WTC11 (cell line): ENCODE measurements around the gene CLK2. TPM values are rescaled to one million over a fixed set of nuclear protein-coding genes. Genes with fewer than 3 reads are reported as not detected.
"Not testable (repeated sequence)": the region's sequence is repeated elsewhere in the genome, so short reads cannot be mapped to it uniquely, and the experiment has no call there.

ENCODE experiments used
- ATAC-seq: fragments of 200-7000 bp; cut with Tn5 transposase; 2 replicates; pipeline ENCODE4 v1.10.0; 2021; ENCODE audit warnings: mild to moderate bottlenecking, moderate library complexity
- CTCF ChIA-PET: fragments of 300-600 bp; sonication (Branson Sonifier 250); formaldehyde crosslinking; loops from one replicate; lab custom pipeline; 2021; ENCODE audit warnings: antibody characterized with exemption; lab: Charles Lee
- POLR2A ChIA-PET: fragments of 350-600 bp; sonication (Branson Sonifier 250); formaldehyde crosslinking; loops from one replicate; lab custom pipeline; 2021; ENCODE audit warnings: antibody characterized with exemption; lab: Charles Lee
- DNase-seq: peaks from one replicate; pipeline ENCODE4 v3.0.0; 2021; ENCODE audit warnings: low spot score
- H3K27ac Mint-ChIP-seq: 2 replicates; pipeline ENCODE4 v1.8.0; 2021; ENCODE audit warnings: mixed read lengths
- H3K27me3 Mint-ChIP-seq: 2 replicates; pipeline ENCODE4 v1.8.0; 2021; ENCODE audit warnings: low read depth, mild to moderate bottlenecking, moderate library complexity, mixed read lengths
- H3K36me3 Mint-ChIP-seq: 2 replicates; pipeline ENCODE4 v1.8.0; 2021; ENCODE audit warnings: mixed read lengths
- H3K4me1 Mint-ChIP-seq: 2 replicates; pipeline ENCODE4 v1.8.0; 2022; ENCODE audit warnings: mixed read lengths
- H3K4me3 Mint-ChIP-seq: 2 replicates; pipeline ENCODE4 v1.8.0; 2021; ENCODE audit warnings: mild to moderate bottlenecking, moderate library complexity, mixed read lengths
- H3K9me3 Mint-ChIP-seq: 2 replicates; pipeline ENCODE4 v1.8.0; 2021; ENCODE audit warnings: mixed read lengths
- ATF1 ChIP-seq: sonication (generic); formaldehyde crosslinking; IDR thresholded peaks from 2 replicates; pipeline ENCODE4 v1.8.1; 2023; ENCODE audit warnings: mild to moderate bottlenecking, moderate library complexity, missing genetic modification reagents
- JAZF1 ChIP-seq: fragments of 250-450 bp; sonication (Bioruptor Pico); IDR thresholded peaks from 2 replicates; pipeline ENCODE4 v1.9.0; 2021; ENCODE audit warnings: moderate library complexity, mild to moderate bottlenecking, inconsistent platforms
- JUN ChIP-seq: sonication (generic); formaldehyde crosslinking; IDR thresholded peaks from 2 replicates; pipeline ENCODE4 v1.8.0; 2023; ENCODE audit warnings: mild to moderate bottlenecking, missing genetic modification reagents
- MXD4 ChIP-seq: fragments of 250-450 bp; sonication (Bioruptor Pico); IDR thresholded peaks from 2 replicates; pipeline ENCODE4 v1.8.0; 2021; ENCODE audit warnings: mild to moderate bottlenecking, moderate library complexity, borderline replicate concordance
- SMAD3 ChIP-seq: sonication (generic); formaldehyde crosslinking; IDR thresholded peaks from 2 replicates; pipeline ENCODE4 v1.8.0; 2022; ENCODE audit warnings: missing genetic modification reagents, mild to moderate bottlenecking, borderline replicate concordance
- SOX15 ChIP-seq: fragments of 250-450 bp; sonication (Bioruptor Pico); IDR thresholded peaks from 2 replicates; pipeline ENCODE4 v1.9.0; 2021; ENCODE audit warnings: mild to moderate bottlenecking
- total RNA-seq: library from RNA; stranded (reverse); gene quantifications from 3 replicates; pipeline ENCODE4 v1.2.3, GENCODE V29; 2021
- TF ChIP-seq, protein P1 (sequence below): fragments of 250-450 bp; sonication (Bioruptor Pico); IDR thresholded peaks from 2 replicates; pipeline ENCODE4 v1.9.0; 2021; ENCODE audit warnings: moderate library complexity, mild to moderate bottlenecking, inconsistent platforms, borderline replicate concordance
- TF ChIP-seq, protein P2 (sequence below): sonication (generic); formaldehyde crosslinking; IDR thresholded peaks from 2 replicates; pipeline ENCODE4 v1.8.0; 2022; ENCODE audit warnings: mild to moderate bottlenecking, missing genetic modification reagents
- TF ChIP-seq, protein P3 (sequence below): sonication (generic); formaldehyde crosslinking; IDR thresholded peaks from 2 replicates; pipeline ENCODE4 v1.8.1; 2023; ENCODE audit warnings: mild to moderate bottlenecking, missing genetic modification reagents
- TF ChIP-seq, protein P4 (sequence below): fragments of 250-450 bp; sonication (Bioruptor Pico); IDR thresholded peaks from 2 replicates; pipeline ENCODE4 v1.9.0; 2021; ENCODE audit warnings: mild to moderate bottlenecking, borderline replicate concordance
- TF ChIP-seq, protein P5 (sequence below): fragments of 200-600 bp; IDR thresholded peaks from 2 replicates; pipeline ENCODE4 v1.8.0; 2022; ENCODE audit warnings: antibody characterized with exemption

The CLK2 gene
- total RNA-seq, 1 experiment from 2014 or later, result 74.4 TPM

DNA sequence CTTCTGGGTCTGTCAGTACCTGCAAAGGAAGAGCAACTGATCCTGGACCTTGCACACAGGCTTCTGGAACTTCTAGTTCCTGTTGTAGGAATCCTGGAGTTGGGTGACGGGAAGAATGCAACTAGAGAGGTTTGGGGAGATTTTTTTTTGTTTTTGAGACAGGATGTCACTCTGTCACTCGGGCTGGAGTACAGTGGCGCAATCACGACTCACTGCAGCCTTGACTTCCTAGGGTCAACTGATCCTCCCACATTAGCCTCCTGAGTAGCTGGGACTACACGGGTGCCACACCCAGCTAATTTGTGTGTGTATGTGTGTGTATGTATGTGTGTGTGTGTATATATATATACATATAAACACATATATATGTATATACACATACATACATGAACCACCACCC, 36.9 kb downstream of the CLK2 start:
- ATAC-seq (no peak), DNase-seq (no peak)
- Mint-ChIP-seq H3K4me3 (no peak overlapping the region), H3K4me1 (peaks cover 10% of the 10 kb centered on the region), H3K27me3 (peaks cover 4% of the 10 kb centered on the region; the same call in 1 of the 2 replicates), H3K36me3 (peaks cover 3% of the 10 kb centered on the region), H3K27ac (no peak overlapping the region), H3K9me3 (no peaks in the 10 kb centered on the region)
- ChIA-PET CTCF (no interaction called here), POLR2A (no interaction called here)
- TF ChIP-seq, protein P1, sequence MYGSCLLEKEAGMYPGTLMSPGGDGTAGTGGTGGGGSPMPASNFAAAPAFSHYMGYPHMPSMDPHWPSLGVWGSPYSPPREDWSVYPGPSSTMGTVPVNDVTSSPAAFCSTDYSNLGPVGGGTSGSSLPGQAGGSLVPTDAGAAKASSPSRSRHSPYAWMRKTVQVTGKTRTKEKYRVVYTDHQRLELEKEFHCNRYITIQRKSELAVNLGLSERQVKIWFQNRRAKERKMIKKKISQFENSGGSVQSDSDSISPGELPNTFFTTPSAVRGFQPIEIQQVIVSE (CRISPR knock-in tag), result no peak
- TF ChIP-seq, protein P2, sequence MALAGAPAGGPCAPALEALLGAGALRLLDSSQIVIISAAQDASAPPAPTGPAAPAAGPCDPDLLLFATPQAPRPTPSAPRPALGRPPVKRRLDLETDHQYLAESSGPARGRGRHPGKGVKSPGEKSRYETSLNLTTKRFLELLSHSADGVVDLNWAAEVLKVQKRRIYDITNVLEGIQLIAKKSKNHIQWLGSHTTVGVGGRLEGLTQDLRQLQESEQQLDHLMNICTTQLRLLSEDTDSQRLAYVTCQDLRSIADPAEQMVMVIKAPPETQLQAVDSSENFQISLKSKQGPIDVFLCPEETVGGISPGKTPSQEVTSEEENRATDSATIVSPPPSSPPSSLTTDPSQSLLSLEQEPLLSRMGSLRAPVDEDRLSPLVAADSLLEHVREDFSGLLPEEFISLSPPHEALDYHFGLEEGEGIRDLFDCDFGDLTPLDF, result no peak
- no peak for TF ChIP-seq JAZF1 (CRISPR knock-in tag)
- no peak for TF ChIP-seq MXD4 (CRISPR knock-in tag)
- TF ChIP-seq, protein P3, sequence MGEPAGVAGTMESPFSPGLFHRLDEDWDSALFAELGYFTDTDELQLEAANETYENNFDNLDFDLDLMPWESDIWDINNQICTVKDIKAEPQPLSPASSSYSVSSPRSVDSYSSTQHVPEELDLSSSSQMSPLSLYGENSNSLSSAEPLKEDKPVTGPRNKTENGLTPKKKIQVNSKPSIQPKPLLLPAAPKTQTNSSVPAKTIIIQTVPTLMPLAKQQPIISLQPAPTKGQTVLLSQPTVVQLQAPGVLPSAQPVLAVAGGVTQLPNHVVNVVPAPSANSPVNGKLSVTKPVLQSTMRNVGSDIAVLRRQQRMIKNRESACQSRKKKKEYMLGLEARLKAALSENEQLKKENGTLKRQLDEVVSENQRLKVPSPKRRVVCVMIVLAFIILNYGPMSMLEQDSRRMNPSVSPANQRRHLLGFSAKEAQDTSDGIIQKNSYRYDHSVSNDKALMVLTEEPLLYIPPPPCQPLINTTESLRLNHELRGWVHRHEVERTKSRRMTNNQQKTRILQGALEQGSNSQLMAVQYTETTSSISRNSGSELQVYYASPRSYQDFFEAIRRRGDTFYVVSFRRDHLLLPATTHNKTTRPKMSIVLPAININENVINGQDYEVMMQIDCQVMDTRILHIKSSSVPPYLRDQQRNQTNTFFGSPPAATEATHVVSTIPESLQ (CRISPR knock-in tag), result no peak
- no peak for TF ChIP-seq JUN (CRISPR knock-in tag)
- TF ChIP-seq, protein P4, sequence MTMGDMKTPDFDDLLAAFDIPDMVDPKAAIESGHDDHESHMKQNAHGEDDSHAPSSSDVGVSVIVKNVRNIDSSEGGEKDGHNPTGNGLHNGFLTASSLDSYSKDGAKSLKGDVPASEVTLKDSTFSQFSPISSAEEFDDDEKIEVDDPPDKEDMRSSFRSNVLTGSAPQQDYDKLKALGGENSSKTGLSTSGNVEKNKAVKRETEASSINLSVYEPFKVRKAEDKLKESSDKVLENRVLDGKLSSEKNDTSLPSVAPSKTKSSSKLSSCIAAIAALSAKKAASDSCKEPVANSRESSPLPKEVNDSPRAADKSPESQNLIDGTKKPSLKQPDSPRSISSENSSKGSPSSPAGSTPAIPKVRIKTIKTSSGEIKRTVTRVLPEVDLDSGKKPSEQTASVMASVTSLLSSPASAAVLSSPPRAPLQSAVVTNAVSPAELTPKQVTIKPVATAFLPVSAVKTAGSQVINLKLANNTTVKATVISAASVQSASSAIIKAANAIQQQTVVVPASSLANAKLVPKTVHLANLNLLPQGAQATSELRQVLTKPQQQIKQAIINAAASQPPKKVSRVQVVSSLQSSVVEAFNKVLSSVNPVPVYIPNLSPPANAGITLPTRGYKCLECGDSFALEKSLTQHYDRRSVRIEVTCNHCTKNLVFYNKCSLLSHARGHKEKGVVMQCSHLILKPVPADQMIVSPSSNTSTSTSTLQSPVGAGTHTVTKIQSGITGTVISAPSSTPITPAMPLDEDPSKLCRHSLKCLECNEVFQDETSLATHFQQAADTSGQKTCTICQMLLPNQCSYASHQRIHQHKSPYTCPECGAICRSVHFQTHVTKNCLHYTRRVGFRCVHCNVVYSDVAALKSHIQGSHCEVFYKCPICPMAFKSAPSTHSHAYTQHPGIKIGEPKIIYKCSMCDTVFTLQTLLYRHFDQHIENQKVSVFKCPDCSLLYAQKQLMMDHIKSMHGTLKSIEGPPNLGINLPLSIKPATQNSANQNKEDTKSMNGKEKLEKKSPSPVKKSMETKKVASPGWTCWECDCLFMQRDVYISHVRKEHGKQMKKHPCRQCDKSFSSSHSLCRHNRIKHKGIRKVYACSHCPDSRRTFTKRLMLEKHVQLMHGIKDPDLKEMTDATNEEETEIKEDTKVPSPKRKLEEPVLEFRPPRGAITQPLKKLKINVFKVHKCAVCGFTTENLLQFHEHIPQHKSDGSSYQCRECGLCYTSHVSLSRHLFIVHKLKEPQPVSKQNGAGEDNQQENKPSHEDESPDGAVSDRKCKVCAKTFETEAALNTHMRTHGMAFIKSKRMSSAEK, result no peak
- no peak for TF ChIP-seq SMAD3
- TF ChIP-seq, protein P5, sequence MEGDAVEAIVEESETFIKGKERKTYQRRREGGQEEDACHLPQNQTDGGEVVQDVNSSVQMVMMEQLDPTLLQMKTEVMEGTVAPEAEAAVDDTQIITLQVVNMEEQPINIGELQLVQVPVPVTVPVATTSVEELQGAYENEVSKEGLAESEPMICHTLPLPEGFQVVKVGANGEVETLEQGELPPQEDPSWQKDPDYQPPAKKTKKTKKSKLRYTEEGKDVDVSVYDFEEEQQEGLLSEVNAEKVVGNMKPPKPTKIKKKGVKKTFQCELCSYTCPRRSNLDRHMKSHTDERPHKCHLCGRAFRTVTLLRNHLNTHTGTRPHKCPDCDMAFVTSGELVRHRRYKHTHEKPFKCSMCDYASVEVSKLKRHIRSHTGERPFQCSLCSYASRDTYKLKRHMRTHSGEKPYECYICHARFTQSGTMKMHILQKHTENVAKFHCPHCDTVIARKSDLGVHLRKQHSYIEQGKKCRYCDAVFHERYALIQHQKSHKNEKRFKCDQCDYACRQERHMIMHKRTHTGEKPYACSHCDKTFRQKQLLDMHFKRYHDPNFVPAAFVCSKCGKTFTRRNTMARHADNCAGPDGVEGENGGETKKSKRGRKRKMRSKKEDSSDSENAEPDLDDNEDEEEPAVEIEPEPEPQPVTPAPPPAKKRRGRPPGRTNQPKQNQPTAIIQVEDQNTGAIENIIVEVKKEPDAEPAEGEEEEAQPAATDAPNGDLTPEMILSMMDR, result no peak
- TF ChIP-seq ATF1, result no peak
- no peak for TF ChIP-seq SOX15 (CRISPR knock-in tag)

DNA sequence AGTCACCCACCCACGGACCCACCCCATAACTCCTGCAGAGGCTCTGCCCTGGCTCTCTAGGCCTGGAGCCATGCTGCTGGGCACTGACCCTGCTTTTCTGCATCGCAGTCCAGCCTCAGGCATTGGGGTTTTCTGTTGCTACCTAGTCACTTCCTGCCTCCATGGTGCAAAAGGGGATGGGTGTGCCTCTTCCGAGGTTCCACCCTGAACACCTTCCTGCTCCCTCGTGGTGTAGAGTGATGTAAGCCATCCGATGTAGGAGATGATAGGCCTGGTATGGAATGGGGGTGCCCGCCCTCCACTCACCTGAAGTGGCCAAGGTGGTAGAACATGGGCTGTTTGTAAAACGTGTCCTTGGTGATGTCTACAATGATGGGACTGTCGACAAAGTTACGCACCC, 37.9 kb downstream of the CLK2 start:
- CTCF ChIA-PET, H3K36me3 Mint-ChIP-seq, ATAC-seq, H3K27ac Mint-ChIP-seq, DNase-seq, POLR2A ChIA-PET, H3K4me1 Mint-ChIP-seq, H3K9me3 Mint-ChIP-seq, H3K4me3 Mint-ChIP-seq: not testable (repeated sequence)
- H3K27me3 Mint-ChIP-seq, result peaks cover 14% of the 10 kb centered on the region

DNA sequence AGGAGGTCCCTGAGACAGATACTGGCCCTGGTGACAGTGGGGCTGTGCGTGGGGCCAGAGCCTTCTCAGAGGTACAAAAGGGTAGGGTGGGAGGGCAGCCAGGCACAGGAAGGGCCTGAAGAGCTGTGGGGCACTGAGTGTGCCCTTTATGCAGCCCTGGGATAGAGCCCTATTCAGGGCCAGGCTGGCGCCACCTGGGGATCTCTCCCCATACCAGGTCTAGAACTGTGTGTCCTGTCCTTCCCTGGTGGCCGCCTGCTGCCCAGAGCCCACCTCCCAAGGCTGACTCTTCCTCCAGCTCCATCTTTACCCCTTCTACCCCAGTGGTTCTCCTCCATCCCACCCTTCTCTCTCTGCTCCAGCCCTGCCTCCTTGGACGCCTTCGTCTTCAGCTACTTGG, 39.8 kb downstream of the CLK2 start:
- H3K9me3 Mint-ChIP-seq, DNase-seq, CTCF ChIA-PET, H3K36me3 Mint-ChIP-seq, H3K4me1 Mint-ChIP-seq, POLR2A ChIA-PET, H3K27ac Mint-ChIP-seq, H3K4me3 Mint-ChIP-seq: not testable (repeated sequence)
- ATAC-seq, result peak; percentile 59
- H3K27me3 Mint-ChIP-seq, result peaks cover 29% of the 10 kb centered on the region

DNA sequence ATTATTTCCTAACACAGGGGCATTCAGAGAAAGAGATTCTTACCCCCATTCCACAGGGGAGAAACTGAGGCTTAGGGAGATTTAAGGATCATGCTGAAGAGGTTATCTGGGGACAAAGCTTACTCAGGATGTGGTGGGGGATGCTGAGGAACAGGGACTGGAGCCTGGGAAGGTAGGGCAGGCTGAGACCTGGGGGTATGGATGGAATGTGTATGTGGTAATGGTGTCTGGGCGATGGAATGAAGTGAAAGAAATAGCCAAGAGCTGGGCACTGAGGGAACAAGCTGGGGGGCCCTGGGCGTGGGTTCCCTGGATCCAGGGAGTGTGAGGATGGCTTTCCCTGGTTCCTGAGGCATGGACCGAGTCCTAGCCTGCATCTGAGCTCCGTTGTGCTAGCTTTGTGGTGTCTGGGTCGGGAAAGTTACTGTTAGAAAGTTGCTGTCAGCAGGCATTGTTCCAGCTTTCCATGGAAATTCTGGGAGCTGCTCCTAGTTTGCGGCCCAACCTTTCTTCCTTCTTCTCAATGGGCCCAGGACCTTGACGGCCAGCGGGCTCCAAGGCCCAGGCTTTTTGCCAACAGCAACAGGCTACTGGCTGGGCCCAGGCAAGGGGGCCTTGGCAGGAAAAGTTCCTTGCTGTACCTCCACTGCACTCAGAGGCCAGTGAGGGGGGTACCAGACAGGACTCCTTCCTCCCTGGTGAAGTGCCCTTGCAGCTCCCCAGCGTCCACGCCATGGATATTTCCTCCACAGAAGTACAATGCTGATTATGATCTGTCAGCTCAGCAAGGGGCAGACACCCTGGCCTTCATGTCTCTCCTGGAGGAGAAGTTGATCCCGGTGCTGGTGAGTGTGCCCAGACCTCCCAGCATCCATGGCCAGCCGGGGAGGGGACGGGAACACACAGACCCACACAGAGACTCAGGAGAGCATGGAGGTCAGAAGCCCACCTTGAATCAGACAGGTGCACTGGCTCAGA, 41.0 kb downstream of the CLK2 start:
- CTCF ChIA-PET, result interaction anchor here (0.8 kb wide), 1 partner anchor 18 kb away, joined by 4 read pairs; no protein-coding TSS in a partner anchor
- H3K27ac Mint-ChIP-seq, POLR2A ChIA-PET, ATAC-seq, DNase-seq, H3K4me1 Mint-ChIP-seq, H3K36me3 Mint-ChIP-seq, H3K9me3 Mint-ChIP-seq, H3K4me3 Mint-ChIP-seq: not testable (repeated sequence)
- peaks cover 33% of the 10 kb centered on the region for H3K27me3 Mint-ChIP-seq

DNA sequence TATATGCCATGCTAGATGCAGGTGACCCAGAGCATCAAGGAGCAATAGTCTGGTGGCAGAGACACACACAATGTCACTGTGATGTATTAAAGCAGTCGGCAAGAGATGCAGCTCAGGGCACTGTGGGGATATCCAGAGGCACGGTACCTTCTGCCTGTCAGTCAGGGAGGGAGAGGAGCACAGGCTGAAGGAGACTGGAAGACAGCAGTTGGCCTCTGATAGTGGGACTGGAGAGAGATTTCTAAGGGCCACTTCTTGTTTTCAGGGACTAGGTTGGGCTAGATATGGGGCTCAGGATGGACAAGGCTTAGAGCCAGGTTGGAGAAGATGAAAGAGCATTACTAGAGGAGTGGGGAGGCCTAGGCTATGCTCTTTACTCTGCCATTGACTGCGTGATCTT, 42.0 kb downstream of the CLK2 start:
- H3K27ac Mint-ChIP-seq, H3K4me3 Mint-ChIP-seq: not testable (repeated sequence)
- peaks cover 33% of the 10 kb centered on the region for H3K27me3 Mint-ChIP-seq

More for the DNA sequence above, 42.0 kb downstream of the CLK2 start:
- DNase-seq, H3K9me3 Mint-ChIP-seq, ATAC-seq, H3K4me1 Mint-ChIP-seq, H3K36me3 Mint-ChIP-seq, POLR2A ChIA-PET, CTCF ChIA-PET: not testable (repeated sequence)
